SK-N-SH (cell line): ENCODE data around the gene CYBC1. TPM values are rescaled to one million over a fixed set of nuclear protein-coding genes. Genes with fewer than 3 reads are reported as not detected.
A peak's percentile ranks its signal among the peaks of the same experiment; 100 is the strongest.

Experiments used
- CTCF ChIA-PET: fragments of 300-600, 350-600 bp; formaldehyde crosslinking; extraction: SDS; loops from one replicate; lab custom pipeline; 2021; lab: Yijun Ruan, JAX
- POLR2A ChIA-PET: fragments of 350-600 bp; sonication (Branson Sonifier 250); formaldehyde crosslinking; extraction: SDS; loops from one replicate; lab custom pipeline; 2020; ENCODE audit warnings: antibody characterized with exemption, inconsistent platforms; lab: Yijun Ruan, JAX
- DNase-seq: peaks from one replicate; pipeline ENCODE4 v3.0.0; 2012
- H2AFZ ChIP-seq: fragments of 200-600 bp; sonication (generic); 2 replicates; pipeline ENCODE4 v1.8.1; 2016; ENCODE audit warnings: antibody characterized with exemption, mild to moderate bottlenecking, low read depth
- H3F3A ChIP-seq: fragments of 200-600 bp; sonication (generic); replicated peaks from 2 replicates; pipeline ENCODE3; 2016; ENCODE audit warnings: antibody characterized with exemption, mild to moderate bottlenecking; ENCODE audit not compliant: insufficient read depth
- H3K27ac ChIP-seq, 2 experiments: fragments of 200-500 bp in 1 of 2; fragments of 200-600 bp in 1 of 2; sonication (Bioruptor generic) in 1 of 2; sonication (generic), shearing (Covaris generic) in 1 of 2; 2 replicates each; pipeline versions ENCODE4 v1.5.1 to v1.6.1; 2014 to 2016; ENCODE audit warnings: low read depth in 2 of 2, inconsistent platforms in 1 of 2, low read length in 1 of 2, mild to moderate bottlenecking in 1 of 2, mixed read lengths in 1 of 2
- H3K27me3 ChIP-seq: fragments of 200-600 bp; sonication (generic), shearing (Covaris generic); 2 replicates; pipeline ENCODE4 v1.6.1; 2016; ENCODE audit warnings: mixed run types; ENCODE audit not compliant: insufficient read depth
- H3K36me3 ChIP-seq, 2 experiments: fragments of 200-500 bp in 1 of 2; fragments of 200-600 bp in 1 of 2; sonication (Bioruptor generic) in 1 of 2; sonication (generic) in 1 of 2; replicated peaks in 1 of 2; 2 replicates each; pipeline versions ENCODE3 to v1.5.1; 2014 to 2016; ENCODE audit warnings: low read length in 1 of 2, mild to moderate bottlenecking in 1 of 2; ENCODE audit not compliant: insufficient read depth in 2 of 2, control insufficient read depth in 1 of 2
- H3K4me1 ChIP-seq, 2 experiments: fragments of 200-500 bp in 1 of 2; fragments of 200-600 bp in 1 of 2; sonication (Bioruptor generic) in 1 of 2; sonication (generic), shearing (Covaris generic) in 1 of 2; 2 replicates each; pipeline versions ENCODE4 v1.5.1 to v1.6.1; 2014 to 2016; ENCODE audit warnings: low read depth in 1 of 2, low read length in 1 of 2, mixed run types in 1 of 2; ENCODE audit not compliant: insufficient read depth in 2 of 2, control insufficient read depth in 1 of 2
- H3K4me2 ChIP-seq: fragments of 200-600 bp; sonication (generic), shearing (Covaris generic); 2 replicates; pipeline ENCODE4 v1.6.1; 2017; ENCODE audit warnings: mixed run types
- H3K4me3 ChIP-seq, 2 experiments: fragments of 200-500 bp in 1 of 2; fragments of 200-600 bp in 1 of 2; sonication (Bioruptor generic) in 1 of 2; sonication (generic), shearing (Covaris generic) in 1 of 2; 2 replicates each; pipeline versions ENCODE4 v1.5.1 to v1.8.1; 2014 to 2016; ENCODE audit warnings: low read depth in 2 of 2, inconsistent platforms in 1 of 2, low read length in 1 of 2, mild to moderate bottlenecking in 1 of 2, mixed read lengths in 1 of 2, moderate library complexity in 1 of 2
- H3K79me2 ChIP-seq: fragments of 200-600 bp; sonication (generic); 2 replicates; pipeline ENCODE4 v1.8.1; 2017; ENCODE audit warnings: mild to moderate bottlenecking; ENCODE audit not compliant: insufficient read depth
- H3K9ac ChIP-seq: fragments of 200-600 bp; sonication (generic); 2 replicates; pipeline ENCODE4 v1.6.1; 2017; ENCODE audit warnings: mixed run types
- H3K9me2 ChIP-seq: fragments of 200-600 bp; sonication (generic); 2 replicates; pipeline ENCODE4 v1.6.1; 2017; ENCODE audit warnings: mixed run types
- H3K9me3 ChIP-seq: fragments of 200-600 bp; sonication (generic); 2 replicates; pipeline ENCODE4 v1.6.1; 2017; ENCODE audit warnings: mixed run types, mild to moderate bottlenecking, moderate library complexity
- H4K20me1 ChIP-seq: fragments of 200-600 bp; sonication (generic); 2 replicates; pipeline ENCODE4 v1.6.1; 2017; ENCODE audit warnings: mild to moderate bottlenecking, mixed run types; ENCODE audit not compliant: insufficient read depth
- CHD2 ChIP-seq: fragments of 150-350 bp; IDR thresholded peaks from 2 replicates; pipeline ENCODE4 v1.6.1; 2018; ENCODE audit warnings: low read length; ENCODE audit not compliant: partially characterized antibody
- ELF1 ChIP-seq: IDR thresholded peaks from 2 replicates; pipeline ENCODE4 v1.4.0; 2012
- EP300 ChIP-seq, 2 experiments: IDR thresholded peaks; 2 replicates each; pipeline versions ENCODE4 v1.4.0 to v1.6.1; 2012; ENCODE audit warnings: borderline replicate concordance in 1 of 2, low read depth in 1 of 2, low read length in 1 of 2
- FOXM1 ChIP-seq: IDR thresholded peaks from 2 replicates; pipeline ENCODE4 v1.4.0; 2012; ENCODE audit warnings: low read depth, mild to moderate bottlenecking
- GABPA ChIP-seq: IDR thresholded peaks from 2 replicates; pipeline ENCODE4 v1.4.0; 2012; ENCODE audit warnings: low read depth, mild to moderate bottlenecking
- IRF3 ChIP-seq: fragments of 150-350 bp; IDR thresholded peaks from 2 replicates; pipeline ENCODE4 v1.6.1; 2016; ENCODE audit warnings: mild to moderate bottlenecking, low read depth, low read length
- MAX ChIP-seq: IDR thresholded peaks from 2 replicates; pipeline ENCODE4 v1.4.0; 2012; ENCODE audit warnings: low read depth
- MXI1 ChIP-seq: IDR thresholded peaks from 2 replicates; pipeline ENCODE4 v1.6.1; 2012; ENCODE audit warnings: mild to moderate bottlenecking, low read depth, low read length, improper control_type of control experiment
- POLR2AphosphoS5 ChIP-seq: IDR thresholded peaks from 2 replicates; pipeline ENCODE4 v1.6.1; 2012; ENCODE audit warnings: low read depth, low read length
- RAD21 ChIP-seq: IDR thresholded peaks from 2 replicates; pipeline ENCODE4 v1.6.1; 2012; ENCODE audit warnings: mild to moderate bottlenecking, low read length
- RCOR1 ChIP-seq: fragments of 150-350 bp; IDR thresholded peaks from 2 replicates; pipeline ENCODE4 v1.6.1; 2017; ENCODE audit warnings: antibody characterized with exemption, low read length
- RXRA ChIP-seq: IDR thresholded peaks from 2 replicates; pipeline ENCODE4 v1.4.0; 2012; ENCODE audit warnings: low read depth, mild to moderate bottlenecking, borderline replicate concordance
- SIN3A ChIP-seq: IDR thresholded peaks from 2 replicates; pipeline ENCODE4 v1.6.1; 2012; ENCODE audit warnings: low read depth, mild to moderate bottlenecking, low read length, moderate library complexity, borderline replicate concordance
- TAF1 ChIP-seq: IDR thresholded peaks from 2 replicates; pipeline ENCODE4 v1.6.1; 2012; ENCODE audit warnings: low read depth, mild to moderate bottlenecking, low read length, moderate library complexity, borderline replicate concordance
- TCF12 ChIP-seq: IDR thresholded peaks from 2 replicates; pipeline ENCODE4 v1.4.0; 2012
- USF2 ChIP-seq: fragments of 150-350 bp; IDR thresholded peaks from 2 replicates; pipeline ENCODE4 v1.6.1; 2017; ENCODE audit warnings: antibody characterized with exemption, low read length, low read depth, borderline replicate concordance
- ZBTB33 ChIP-seq: IDR thresholded peaks from 2 replicates; pipeline ENCODE4 v1.4.0; 2012; ENCODE audit warnings: low read depth, borderline replicate concordance
- WGBS: methylation state at CpG from one replicate; pipeline ENCODE4 v1.1.6; 2017; ENCODE audit warnings: low lambda C conversion rate; 5-methylcytosine and 5-hydroxymethylcytosine counted together
- polyA plus RNA-seq, 3 experiments: library from polyadenylated mRNA; depleted of rRNA; stranded (reverse); fragments of >200 nt; gene quantifications; 2 replicates each; pipeline ENCODE4 v1.2.3, GENCODE V29; 2012

CYBC1 gene
- polyA plus RNA-seq, 1 of the 3 experiments (the other 2 are of a cell fraction) = 165 TPM

GRCh38 chr17:82458885-82459424, 8.4 kb upstream of the CYBC1 start:
- Histone ChIP-seq H3K4me3 (peak overlapping the region; percentile 74 to 92), H4K20me1 (peaks cover 6% of the 10 kb centered on the region; the same call in 1 of the 2 replicates), H3K4me1 (peaks cover 5 to 11% of the 10 kb centered on the region in 2 experiments; a peak in 3 of 4 replicates), H3K27me3 (no peaks in the 10 kb centered on the region), H3K9me3 (no peaks in the 10 kb centered on the region), H3K4me2 (peak overlapping the region; percentile 94), H3K79me2 (peaks cover 28% of the 10 kb centered on the region), H3F3A (peaks cover 7% of the 10 kb centered on the region), H3K9ac (peak overlapping the region; percentile 95), H3K27ac (peak overlapping the region; percentile 64 to 99), H3K36me3 (peaks cover 18 to 21% of the 10 kb centered on the region in 2 experiments), H2AFZ (peak overlapping the region; percentile 54; the same call in 1 of the 2 replicates), H3K9me2 (no peaks in the 10 kb centered on the region)
- ChIA-PET POLR2A (interaction anchor here (0.5 to 0.7 kb wide), 2 partner anchors 23 to 44 kb away, joined by 3 read pairs; no protein-coding TSS in a partner anchor), CTCF (interaction anchor here (2.2 kb wide), 1 partner anchor 96 kb away, joined by 9 read pairs; no protein-coding TSS in a partner anchor)
- peak; percentile 76 for DNase-seq
- 2% methylated on average over 50 of the region's 62 CpGs for WGBS
- TF ChIP-seq ELF1 = peak; percentile 20; the same call in 1 of the 2 replicates
- TF ChIP-seq RAD21 = 0 out of 2 replicates have a peak, but pooled peaks have one; percentile 4
- TF ChIP-seq GABPA = peak; percentile 30; the same call in 1 of the 2 replicates
- no peak for TF ChIP-seq EP300 (IDR thresholded peaks at IDR 0.05; ENCODE audit: borderline replicate concordance in 1 of 2, low read depth in 1 of 2, low read length in 1 of 2)
- TF ChIP-seq MXI1 = peak; percentile 53; the same call in 1 of the 2 replicates
- no peak for TF ChIP-seq USF2

GRCh38 chr17:82458179-82458884, 7.8 kb upstream of the CYBC1 start, which contains the start of gene NARF:
TSS of gene NARF (plus strand) at chr17:82458741. CDS start at chr17:82458804, 63 bp downstream.
- Histone ChIP-seq H3K27ac (peak within 1 kb of the TSS; percentile 98 to 99), H3K36me3 (peaks cover 15 to 21% of the 10 kb centered on the region in 2 experiments), H3K79me2 (peaks cover 28% of the 10 kb centered on the region), H3K4me1 (peaks cover 5 to 11% of the 10 kb centered on the region in 2 experiments; a peak in 3 of 4 replicates), H3K4me3 (peak within 1 kb of the TSS; percentile 74 to 92), H3K9ac (peak within 1 kb of the TSS; percentile 95), H3K4me2 (peak within 1 kb of the TSS; percentile 94), H2AFZ (peak within 1 kb of the TSS; percentile 54), H3K9me2 (no peaks in the 10 kb centered on the region), H4K20me1 (peaks cover 6% of the 10 kb centered on the region; the same call in 1 of the 2 replicates), H3K27me3 (no peaks in the 10 kb centered on the region), H3K9me3 (no peaks in the 10 kb centered on the region), H3F3A (peaks cover 7% of the 10 kb centered on the region)
- ChIA-PET CTCF (interaction anchor here (0.6 to 2.2 kb wide), 4 partner anchors 35 to 252 kb away, joined by 3 to 9 read pairs (median 3); no protein-coding TSS in a partner anchor), POLR2A (interaction anchor here (0.7 to 0.9 kb wide), 2 partner anchors 36 to 59 kb away, joined by 3 read pairs; no protein-coding TSS in a partner anchor)
- WGBS = 0% methylated on average over 15 of the region's 85 CpGs
- peak; percentile 100 for DNase-seq
- TF ChIP-seq SIN3A = peak; percentile 54; the same call in 1 of the 2 replicates
- TF ChIP-seq ELF1 = no peak
- peak; percentile 89; the same call in 1 of the 2 replicates for TF ChIP-seq TAF1
- no peak for TF ChIP-seq FOXM1
- peak; percentile 78 for TF ChIP-seq CHD2
- no peak for TF ChIP-seq RAD21
- no peak for TF ChIP-seq RXRA
- peak; percentile 53 for TF ChIP-seq GABPA
- no peak; the same call in 1 of the 2 replicates for TF ChIP-seq MAX
- TF ChIP-seq TCF12 = no peak; the same call in 1 of the 2 replicates
- peak; percentile 90 for TF ChIP-seq POLR2AphosphoS5
- TF ChIP-seq ZBTB33 = no peak
- TF ChIP-seq IRF3 = peak; percentile 92
- TF ChIP-seq RCOR1 = peak; percentile 20; the same call in 1 of the 2 replicates
